ENCODE measurements around the gene ADAMTSL3. TPM values are rescaled to one million over a fixed set of nuclear protein-coding genes. Genes with fewer than 3 reads are reported as not detected.

ADAMTSL3 gene
- polyA plus RNA-seq, 1 of the 3 experiments (the other 2 are of a cell fraction): 0.02 TPM

- TF ChIP-seq FOXM1 (IDR thresholded peaks at IDR 0.05; ENCODE audit: low read depth) (no peak), MAX (IDR thresholded peaks at IDR 0.05; ENCODE audit: low read depth) (no peak), CTCF (IDR thresholded peaks at IDR 0.05) (no peak), NRF1 (IDR thresholded peaks at IDR 0.05; ENCODE audit: low read depth, low read length) (no peak), SMC3 (IDR thresholded peaks at IDR 0.05; ENCODE audit: low read depth, low read length) (no peak)
- no peaks in the 10 kb centered on the region for H3K4me1 ChIP-seq (ENCODE audit: control insufficient read depth in 1 of 2, insufficient read depth in 2 of 2, low read depth in 1 of 2, low read length in 1 of 2)
- ChIA-PET CTCF (no interaction called here), POLR2A (no interaction called here)
- H3K4me3 ChIP-seq (ENCODE audit: low read depth in 2 of 2, low read length in 1 of 2): no peak overlapping the region
- H3K79me2 ChIP-seq (ENCODE audit: insufficient read depth): no peaks in the 10 kb centered on the region
- no peaks in the 10 kb centered on the region for H4K20me1 ChIP-seq (ENCODE audit: insufficient read depth)
- peaks cover 6% of the 10 kb centered on the region; the same call in 1 of the 2 replicates for H3K27me3 ChIP-seq (ENCODE audit: insufficient read depth)
- DNase-seq: no peak
- no peak overlapping the region for H3K9ac ChIP-seq
- H3F3A ChIP-seq (replicated peaks; ENCODE audit: insufficient read depth): no peaks in the 10 kb centered on the region
- no peaks in the 10 kb centered on the region for H3K36me3 ChIP-seq (replicated peaks in 1 of 2; ENCODE audit: control insufficient read depth in 1 of 2, insufficient read depth in 2 of 2, low read length in 1 of 2)
- no peak overlapping the region for H3K4me2 ChIP-seq
- no peak overlapping the region for H3K27ac ChIP-seq (ENCODE audit: low read depth in 2 of 2, low read length in 1 of 2)
- H3K9me2 ChIP-seq: no peaks in the 10 kb centered on the region
- WGBS (ENCODE audit: low lambda C conversion rate): 11% methylated on average over 4 of the region's 4 CpGs
- no peak overlapping the region for H2AFZ ChIP-seq (ENCODE audit: low read depth)
- H3K9me3 ChIP-seq: no peaks in the 10 kb centered on the region
These were observed 34.3 kb downstream of the ADAMTSL3 start for GRCh38 chr15:83688201-83688600.

GRCh38 chr15:83690676-83691075 is 36.8 kb downstream of the ADAMTSL3 start:
- H2AFZ ChIP-seq (ENCODE audit: low read depth): no peak overlapping the region
- no peak for TF ChIP-seq REST (IDR thresholded peaks at IDR 0.05; ENCODE audit: low read depth, low read length)
- no peak for TF ChIP-seq IRF3 (IDR thresholded peaks at IDR 0.05; ENCODE audit: low read depth, low read length)
- no peak for TF ChIP-seq MXI1 (IDR thresholded peaks at IDR 0.05; ENCODE audit: low read depth, low read length)
- TF ChIP-seq GATA2 (CRISPR knock-in tag; IDR thresholded peaks at IDR 0.05): no peak
- no peak for TF ChIP-seq RCOR1 (IDR thresholded peaks at IDR 0.05; ENCODE audit: low read length)
- TF ChIP-seq MEF2A (IDR thresholded peaks at IDR 0.05; ENCODE audit: borderline replicate concordance, low read depth): no peak
- no peak for TF ChIP-seq CHD2 (IDR thresholded peaks at IDR 0.05; ENCODE audit: low read length, partially characterized antibody)
- no peak for TF ChIP-seq RXRA (IDR thresholded peaks at IDR 0.05; ENCODE audit: borderline replicate concordance, low read depth)
- TF ChIP-seq YY1 (IDR thresholded peaks at IDR 0.05; ENCODE audit: low read depth): no peak
- H3K4me2 ChIP-seq: no peak overlapping the region
- CTCF ChIA-PET: no interaction called here
- no peaks in the 10 kb centered on the region for H3K9me2 ChIP-seq
- no peak overlapping the region for H3K9ac ChIP-seq
- no peaks in the 10 kb centered on the region for H3F3A ChIP-seq (replicated peaks; ENCODE audit: insufficient read depth)
- no peaks in the 10 kb centered on the region for H3K36me3 ChIP-seq (replicated peaks in 1 of 2; ENCODE audit: control insufficient read depth in 1 of 2, insufficient read depth in 2 of 2, low read length in 1 of 2)
- H3K4me3 ChIP-seq (ENCODE audit: low read depth in 2 of 2, low read length in 1 of 2): no peak overlapping the region
- H3K79me2 ChIP-seq (ENCODE audit: insufficient read depth): no peaks in the 10 kb centered on the region
- no peaks in the 10 kb centered on the region for H3K4me1 ChIP-seq (ENCODE audit: control insufficient read depth in 1 of 2, insufficient read depth in 2 of 2, low read depth in 1 of 2, low read length in 1 of 2)
- POLR2A ChIA-PET: no interaction called here
- no peaks in the 10 kb centered on the region for H4K20me1 ChIP-seq (ENCODE audit: insufficient read depth)
- peaks cover 6% of the 10 kb centered on the region; the same call in 1 of the 2 replicates for H3K27me3 ChIP-seq (ENCODE audit: insufficient read depth)
- DNase-seq: no peak
- no peaks in the 10 kb centered on the region for H3K9me3 ChIP-seq
- WGBS (ENCODE audit: low lambda C conversion rate): 25% methylated on average over 4 of the region's 4 CpGs
- H3K27ac ChIP-seq (ENCODE audit: low read depth in 2 of 2, low read length in 1 of 2): no peak overlapping the region

All from SK-N-SH (cell line).